Stomach (tissue), 4 donors: Measurements from ENCODE around the gene ERCC6L2.

Experiments
- CTCF ChIP-seq, 7 experiments: fragments of 450-650 bp in 4 of 7; fragments of 200-600 bp in 3 of 7; sonication (generic) in 3 of 7; IDR thresholded peaks; one replicate each; pipeline ENCODE4 v1.5.1; 2016 to 2019; ENCODE audit warnings: antibody characterized with exemption in 7 of 7, control low read depth in 2 of 7, mild to moderate bottlenecking in 1 of 7
- POLR2A ChIP-seq, 4 donors: fragments of 450-650 bp; IDR thresholded peaks; one replicate each; pipeline ENCODE4 v1.6.1; 2016; ENCODE audit warnings: antibody characterized with exemption in 4 of 4, control low read depth in 2 of 4, mild to moderate bottlenecking in 1 of 4, moderate library complexity in 1 of 4

- TF ChIP-seq POLR2A (IDR thresholded peaks at IDR 0.05) (no peak), CTCF (IDR thresholded peaks at IDR 0.05) (no peak)
Observed at GRCh38 chr9:95864852-95865580, 10.5 kb upstream of the ERCC6L2 start.
